ENCODE measurements around the gene HOTAIR.

The HOTAIR gene

GRCh38 chr12:53969588-53970259, 5.0 kb downstream of the HOTAIR start:
- TF ChIP-seq CTCF (conservative IDR thresholded peaks at IDR 0.05; ENCODE audit: low read depth, low read length): no peak
- H3K4me3 ChIP-seq (ENCODE audit: low read depth, low read length): no peak overlapping the region
- DNase-seq (ENCODE audit: low read depth): no peak

GRCh38 chr12:53968214-53969127, 6.3 kb downstream of the HOTAIR start:
- no peak overlapping the region for H3K4me3 ChIP-seq (ENCODE audit: low read depth, low read length)
- DNase-seq (ENCODE audit: low read depth): no peak
- no peak for TF ChIP-seq CTCF (conservative IDR thresholded peaks at IDR 0.05; ENCODE audit: low read depth, low read length)

- no peak overlapping the region for H3K4me3 ChIP-seq (ENCODE audit: low read depth, low read length)
Measured at GRCh38 chr12:53967421-53967925, 7.3 kb downstream of the HOTAIR start.

GRCh38 chr12:53966385-53967133, 8.2 kb downstream of the HOTAIR start:
- TF ChIP-seq CTCF (conservative IDR thresholded peaks at IDR 0.05; ENCODE audit: low read depth, low read length): no peak
- DNase-seq (ENCODE audit: low read depth): no peak
- H3K4me3 ChIP-seq (ENCODE audit: low read depth, low read length): no peak overlapping the region

More at GRCh38 chr12:53967421-53967925, 7.3 kb downstream of the HOTAIR start:
- no peak for DNase-seq (ENCODE audit: low read depth)
- no peak for TF ChIP-seq CTCF (conservative IDR thresholded peaks at IDR 0.05; ENCODE audit: low read depth, low read length)

GRCh38 chr12:53966085-53966384, 8.7 kb downstream of the HOTAIR start:
- DNase-seq (ENCODE audit: low read depth): no peak
- TF ChIP-seq CTCF (conservative IDR thresholded peaks at IDR 0.05; ENCODE audit: low read depth, low read length): no peak
- H3K4me3 ChIP-seq (ENCODE audit: low read depth, low read length): no peak overlapping the region

GRCh38 chr12:53965281-53966084, 9.3 kb downstream of the HOTAIR start:
- DNase-seq (ENCODE audit: low read depth): no peak
- TF ChIP-seq CTCF (conservative IDR thresholded peaks at IDR 0.05; ENCODE audit: low read depth, low read length): no peak
- no peak overlapping the region for H3K4me3 ChIP-seq (ENCODE audit: low read depth, low read length)

Data from choroid plexus epithelial cell (primary cell).